ENCODE results near the gene H2BK1.

The H2BK1 gene

GRCh38 chr7:151238924-151239836 lies 28.9 kb upstream of the H2BK1 start:
- no peak for TF ChIP-seq TEAD4 (IDR thresholded peaks at IDR 0.05)
- TF ChIP-seq TCF12 (IDR thresholded peaks at IDR 0.05; ENCODE audit: low read depth), result no peak
- no peak for TF ChIP-seq ZBTB7A (IDR thresholded peaks at IDR 0.05; ENCODE audit: low read depth)
- TF ChIP-seq YY1 (IDR thresholded peaks at IDR 0.05; ENCODE audit: low read depth), result no peak
- no peak for TF ChIP-seq TAF1 (IDR thresholded peaks at IDR 0.05; ENCODE audit: low read depth)

- TF ChIP-seq FOXM1 (IDR thresholded peaks at IDR 0.05; ENCODE audit: borderline replicate concordance, low read depth) (no peak), EP300 (IDR thresholded peaks at IDR 0.05; ENCODE audit: borderline replicate concordance) (no peak), REST (IDR thresholded peaks at IDR 0.05; ENCODE audit: low read depth) (no peak), MAX (IDR thresholded peaks at IDR 0.05) (no peak), CREB1 (IDR thresholded peaks at IDR 0.05; ENCODE audit: low read depth) (no peak), CEBPB (IDR thresholded peaks at IDR 0.05) (no peak), ZBTB7A (IDR thresholded peaks at IDR 0.05; ENCODE audit: low read depth) (no peak), TEAD4 (IDR thresholded peaks at IDR 0.05) (no peak), EGR1 (IDR thresholded peaks at IDR 0.05) (no peak), TAF1 (IDR thresholded peaks at IDR 0.05; ENCODE audit: low read depth) (no peak), TCF12 (IDR thresholded peaks at IDR 0.05; ENCODE audit: low read depth) (no peak)
These were observed 28.0 kb upstream of the H2BK1 start for GRCh38 chr7:151238190-151238810.

- TF ChIP-seq RAD21 (IDR thresholded peaks at IDR 0.05; ENCODE audit: low read depth), result no peak
- no peak for TF ChIP-seq EGR1 (IDR thresholded peaks at IDR 0.05)
- TF ChIP-seq NFIC (IDR thresholded peaks at IDR 0.05), result no peak
- no peak for TF ChIP-seq EP300 (IDR thresholded peaks at IDR 0.05; ENCODE audit: borderline replicate concordance)
- no peak for TF ChIP-seq CEBPB (IDR thresholded peaks at IDR 0.05)
- no peak for TF ChIP-seq REST (IDR thresholded peaks at IDR 0.05; ENCODE audit: low read depth)
- no peak for TF ChIP-seq USF1 (IDR thresholded peaks at IDR 0.05)
- no peak for TF ChIP-seq MAX (IDR thresholded peaks at IDR 0.05)
- TF ChIP-seq YY1 (IDR thresholded peaks at IDR 0.05; ENCODE audit: low read depth), result no peak
- no peak for TF ChIP-seq FOXM1 (IDR thresholded peaks at IDR 0.05; ENCODE audit: borderline replicate concordance, low read depth)
- no peak for TF ChIP-seq ZBTB7A (IDR thresholded peaks at IDR 0.05; ENCODE audit: low read depth)
- no peak for TF ChIP-seq CREB1 (IDR thresholded peaks at IDR 0.05; ENCODE audit: low read depth)
- TF ChIP-seq TEAD4 (IDR thresholded peaks at IDR 0.05), result no peak
- TF ChIP-seq TAF1 (IDR thresholded peaks at IDR 0.05; ENCODE audit: low read depth), result no peak
These were observed 27.2 kb upstream of the H2BK1 start for GRCh38 chr7:151237244-151238189.

- TF ChIP-seq TAF1 (IDR thresholded peaks at IDR 0.05; ENCODE audit: low read depth) (no peak), TCF12 (IDR thresholded peaks at IDR 0.05; ENCODE audit: low read depth) (no peak), RAD21 (IDR thresholded peaks at IDR 0.05; ENCODE audit: low read depth) (no peak), TEAD4 (IDR thresholded peaks at IDR 0.05) (no peak), REST (IDR thresholded peaks at IDR 0.05; ENCODE audit: low read depth) (no peak), EP300 (IDR thresholded peaks at IDR 0.05; ENCODE audit: borderline replicate concordance) (no peak), YY1 (IDR thresholded peaks at IDR 0.05; ENCODE audit: low read depth) (no peak), NFIC (IDR thresholded peaks at IDR 0.05) (no peak), EGR1 (IDR thresholded peaks at IDR 0.05) (no peak), FOXM1 (IDR thresholded peaks at IDR 0.05; ENCODE audit: borderline replicate concordance, low read depth) (no peak), CREB1 (IDR thresholded peaks at IDR 0.05; ENCODE audit: low read depth) (no peak), USF1 (IDR thresholded peaks at IDR 0.05) (no peak), ZBTB7A (IDR thresholded peaks at IDR 0.05; ENCODE audit: low read depth) (no peak), MAX (IDR thresholded peaks at IDR 0.05) (no peak), CEBPB (IDR thresholded peaks at IDR 0.05) (no peak)
These were observed 26.1 kb upstream of the H2BK1 start for GRCh38 chr7:151236406-151236805.

Data from Ishikawa (cell line).